ENCODE results near the gene CHST8.
A peak's percentile ranks its signal among the peaks of the same experiment; 100 is the strongest.

The CHST8 gene

GRCh38 chr19:33719366-33720154 is 97.8 kb downstream of the CHST8 start:
- DNase-seq, result no peak

GRCh38 chr19:33720155-33720493 is 98.4 kb downstream of the CHST8 start:
- no peak for DNase-seq

- DNase-seq, result no peak
These were observed 99.2 kb downstream of the CHST8 start for GRCh38 chr19:33720691-33721682.

- no peak for DNase-seq
These were observed 100.1 kb downstream of the CHST8 start for GRCh38 chr19:33721735-33722297.

- no peak for DNase-seq
These were observed 100.9 kb downstream of the CHST8 start for GRCh38 chr19:33722456-33723239.

- DNase-seq, result no peak
These were observed 101.8 kb downstream of the CHST8 start for GRCh38 chr19:33723512-33723911.

GRCh38 chr19:33724021-33724720 is 102.4 kb downstream of the CHST8 start:
- no peak for DNase-seq

GRCh38 chr19:33724721-33725060 is 102.9 kb downstream of the CHST8 start:
- peak; percentile 88 for DNase-seq

GRCh38 chr19:33725567-33725966 is 103.8 kb downstream of the CHST8 start:
- no peak for DNase-seq

- DNase-seq, result no peak
These were observed 105.0 kb downstream of the CHST8 start for GRCh38 chr19:33726756-33727155.

GRCh38 chr19:33727331-33727998 is 105.7 kb downstream of the CHST8 start:
- no peak for DNase-seq

GRCh38 chr19:33728141-33728540 is 106.4 kb downstream of the CHST8 start:
- DNase-seq, result no peak

GRCh38 chr19:33730858-33731607 is 109.3 kb downstream of the CHST8 start:
- no peak for DNase-seq

GRCh38 chr19:33731881-33732280 is 110.1 kb downstream of the CHST8 start:
- DNase-seq, result peak; percentile 85

GRCh38 chr19:33734913-33735312 is 113.2 kb downstream of the CHST8 start:
- no peak for DNase-seq

GRCh38 chr19:33736158-33736557 is 114.4 kb downstream of the CHST8 start:
- DNase-seq, result no peak

GRCh38 chr19:33736787-33737186 is 115.0 kb downstream of the CHST8 start:
- DNase-seq, result no peak

GRCh38 chr19:33737681-33738371 is 116.1 kb downstream of the CHST8 start:
- no peak for DNase-seq

GRCh38 chr19:33740811-33741396 is 119.2 kb downstream of the CHST8 start:
- DNase-seq, result no peak

- no peak for DNase-seq
These were observed 123.5 kb downstream of the CHST8 start for GRCh38 chr19:33745297-33745696.

Data from NCI-H524 treated with DMSO at 0.1 percent for 48 hours (cell line).